ENCODE measurements around the gene PXYLP1. TPM values are rescaled to one million over a fixed set of nuclear protein-coding genes. Genes with fewer than 3 reads are reported as not detected.

The PXYLP1 gene
- total and polyA plus RNA-seq, 2 experiments from 2014 or later = 15.8 to 18.7 TPM

GRCh38 chr3:141274411-141275031, 42.9 kb downstream of the PXYLP1 start:
- DNase-seq = no peak
- no peak overlapping the region for H2AFZ ChIP-seq
- WGBS, 2 experiments (ENCODE audit: low coverage in 1 of 2, low lambda C conversion rate in 2 of 2, missing lambda C conversion rate in 2 of 2) = 91 to 96% methylated on average over 10 of the region's 10 CpGs
- no peaks in the 10 kb centered on the region for H3K9me2 ChIP-seq (ENCODE audit: insufficient read depth)
- H3K9ac ChIP-seq = no peak overlapping the region
- TF ChIP-seq EZH2 (IDR thresholded peaks at IDR 0.05; ENCODE audit: insufficient read depth, poor library complexity, severe bottlenecking) (no peak), EZH2phosphoT487 (IDR thresholded peaks at IDR 0.05; ENCODE audit: insufficient read depth, low read depth) (no peak)
- no peaks in the 10 kb centered on the region for H3K36me3 ChIP-seq (ENCODE audit: low read depth)
- in situ Hi-C loops (cut with MboI) = no loop called here
- peaks cover 26% of the 10 kb centered on the region for H3K4me1 ChIP-seq (ENCODE audit: insufficient read depth)
- peaks cover 4% of the 10 kb centered on the region for H3F3A ChIP-seq (ENCODE audit: insufficient read depth)
- no peaks in the 10 kb centered on the region for H3K79me2 ChIP-seq (ENCODE audit: insufficient read depth)
- H3K9me3 ChIP-seq (ENCODE audit: low read depth) = no peaks in the 10 kb centered on the region
- no peak overlapping the region for H3K4me3 ChIP-seq
- no peaks in the 10 kb centered on the region for H4K20me1 ChIP-seq (ENCODE audit: insufficient read depth)
- no peak overlapping the region for H3K4me2 ChIP-seq (ENCODE audit: unreplicated experiment)
- H3K27me3 ChIP-seq (replicated peaks; ENCODE audit: insufficient read depth) = no peaks in the 10 kb centered on the region
- no peak overlapping the region for H3K27ac ChIP-seq

- Histone ChIP-seq H3K4me3 (no peak overlapping the region), H3K9me2 (ENCODE audit: insufficient read depth) (no peaks in the 10 kb centered on the region), H3K79me2 (ENCODE audit: insufficient read depth) (no peaks in the 10 kb centered on the region), H3K27me3 (replicated peaks; ENCODE audit: insufficient read depth) (no peaks in the 10 kb centered on the region), H3K9ac (no peak overlapping the region), H3K4me2 (ENCODE audit: unreplicated experiment) (no peak overlapping the region), H2AFZ (no peak overlapping the region), H3K4me1 (ENCODE audit: insufficient read depth) (peaks cover 31% of the 10 kb centered on the region), H3K9me3 (ENCODE audit: low read depth) (no peaks in the 10 kb centered on the region), H3F3A (ENCODE audit: insufficient read depth) (peaks cover 9% of the 10 kb centered on the region), H3K36me3 (ENCODE audit: low read depth) (no peaks in the 10 kb centered on the region), H3K27ac (peak overlapping the region; percentile 19; the same call in 1 of the 2 replicates), H4K20me1 (ENCODE audit: insufficient read depth) (no peaks in the 10 kb centered on the region)
- DNase-seq = peak; percentile 79
- 0 to 8% methylated on average over 1 of the region's 1 CpG for WGBS, 2 experiments (ENCODE audit: low coverage in 1 of 2, low lambda C conversion rate in 2 of 2, missing lambda C conversion rate in 2 of 2)
- in situ Hi-C loops (cut with MboI) = no loop called here
- TF ChIP-seq EZH2phosphoT487 (IDR thresholded peaks at IDR 0.05; ENCODE audit: insufficient read depth, low read depth) = no peak
- no peak for TF ChIP-seq EZH2 (IDR thresholded peaks at IDR 0.05; ENCODE audit: insufficient read depth, poor library complexity, severe bottlenecking)
Measured at GRCh38 chr3:141275032-141275422, 43.4 kb downstream of the PXYLP1 start.

GRCh38 chr3:141275511-141275910, 43.9 kb downstream of the PXYLP1 start:
- H3K9ac ChIP-seq = no peak overlapping the region
- H3K4me3 ChIP-seq = no peak overlapping the region
- no peaks in the 10 kb centered on the region for H3K9me2 ChIP-seq (ENCODE audit: insufficient read depth)
- no peaks in the 10 kb centered on the region for H3K36me3 ChIP-seq (ENCODE audit: low read depth)
- H3K27me3 ChIP-seq (replicated peaks; ENCODE audit: insufficient read depth) = no peaks in the 10 kb centered on the region
- 67 to 81% methylated on average over 2 of the region's 2 CpGs for WGBS, 2 experiments (ENCODE audit: low coverage in 1 of 2, low lambda C conversion rate in 2 of 2, missing lambda C conversion rate in 2 of 2)
- H2AFZ ChIP-seq = no peak overlapping the region
- H3K9me3 ChIP-seq (ENCODE audit: low read depth) = no peaks in the 10 kb centered on the region
- H3F3A ChIP-seq (ENCODE audit: insufficient read depth) = peaks cover 9% of the 10 kb centered on the region
- peaks cover 36% of the 10 kb centered on the region for H3K4me1 ChIP-seq (ENCODE audit: insufficient read depth)
- H3K79me2 ChIP-seq (ENCODE audit: insufficient read depth) = no peaks in the 10 kb centered on the region
- no peak for TF ChIP-seq EZH2phosphoT487 (IDR thresholded peaks at IDR 0.05; ENCODE audit: insufficient read depth, low read depth)
- TF ChIP-seq EZH2 (IDR thresholded peaks at IDR 0.05; ENCODE audit: insufficient read depth, poor library complexity, severe bottlenecking) = no peak
- H3K27ac ChIP-seq = peak overlapping the region; percentile 19; the same call in 1 of the 2 replicates
- in situ Hi-C loops (cut with MboI) = no loop called here
- no peak overlapping the region for H3K4me2 ChIP-seq (ENCODE audit: unreplicated experiment)
- H4K20me1 ChIP-seq (ENCODE audit: insufficient read depth) = no peaks in the 10 kb centered on the region
- DNase-seq = peak; percentile 9

GRCh38 chr3:141275973-141276372, 44.3 kb downstream of the PXYLP1 start:
- H4K20me1 ChIP-seq (ENCODE audit: insufficient read depth) = no peaks in the 10 kb centered on the region
- 73 to 74% methylated on average over 7 of the region's 7 CpGs for WGBS, 2 experiments (ENCODE audit: low coverage in 1 of 2, low lambda C conversion rate in 2 of 2, missing lambda C conversion rate in 2 of 2)
- peaks cover 9% of the 10 kb centered on the region for H3F3A ChIP-seq (ENCODE audit: insufficient read depth)
- in situ Hi-C loops (cut with MboI) = no loop called here
- no peaks in the 10 kb centered on the region for H3K79me2 ChIP-seq (ENCODE audit: insufficient read depth)
- no peak overlapping the region for H3K4me2 ChIP-seq (ENCODE audit: unreplicated experiment)
- no peaks in the 10 kb centered on the region for H3K9me2 ChIP-seq (ENCODE audit: insufficient read depth)
- peaks cover 40% of the 10 kb centered on the region for H3K4me1 ChIP-seq (ENCODE audit: insufficient read depth)
- peak; percentile 40 for DNase-seq
- no peak overlapping the region for H3K4me3 ChIP-seq
- H3K9ac ChIP-seq = no peak overlapping the region
- H3K27me3 ChIP-seq (replicated peaks; ENCODE audit: insufficient read depth) = no peaks in the 10 kb centered on the region
- H2AFZ ChIP-seq = no peak overlapping the region
- TF ChIP-seq EZH2phosphoT487 (IDR thresholded peaks at IDR 0.05; ENCODE audit: insufficient read depth, low read depth) = no peak
- no peak for TF ChIP-seq EZH2 (IDR thresholded peaks at IDR 0.05; ENCODE audit: insufficient read depth, poor library complexity, severe bottlenecking)
- H3K27ac ChIP-seq = no peak overlapping the region
- H3K36me3 ChIP-seq (ENCODE audit: low read depth) = no peaks in the 10 kb centered on the region
- no peaks in the 10 kb centered on the region for H3K9me3 ChIP-seq (ENCODE audit: low read depth)

All from GM23248 (cell line).